Occipital lobe (tissue), 2 donors: ENCODE data around the gene TNP2. TPM values are rescaled to one million over a fixed set of nuclear protein-coding genes. Genes with fewer than 3 reads are reported as not detected.

Experiments used
- DNase-seq: peaks from one replicate; lab custom pipeline; 2025; lab: John Stamatoyannopoulos, UW
- total RNA-seq: library from RNA; depleted of rRNA; stranded (reverse); fragments of >200 nt; gene quantifications from one replicate; pipeline ENCODE4 v1.2.3, GENCODE V29; 2014

Gene TNP2
- total RNA-seq, 1 donor from 2014 or later = not detected

DNA sequence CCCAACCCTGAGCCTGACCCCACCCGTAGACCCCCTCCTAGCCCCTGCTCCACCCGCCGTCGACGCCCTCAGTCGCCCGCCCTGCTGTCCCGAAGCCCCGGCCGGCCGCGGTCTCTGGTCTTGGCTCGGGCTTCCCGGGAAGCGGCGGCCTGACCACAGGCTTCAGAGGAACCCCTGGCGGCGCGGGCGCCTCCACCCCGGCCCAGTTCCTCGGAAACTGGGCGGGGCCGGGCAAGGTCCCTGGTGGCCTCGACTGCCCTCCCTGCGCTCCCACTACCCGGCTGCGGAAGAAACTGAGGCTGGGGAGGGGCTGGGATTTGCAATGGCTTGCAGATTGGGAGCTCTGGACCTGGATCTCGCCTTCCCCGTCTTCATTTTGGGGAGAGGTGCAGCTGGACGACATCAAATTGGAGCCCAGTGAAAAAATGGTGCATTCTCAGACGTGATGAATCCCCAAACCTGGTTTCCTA lies 12.4 kb downstream of the TNP2 start:
- no peak for DNase-seq

DNA sequence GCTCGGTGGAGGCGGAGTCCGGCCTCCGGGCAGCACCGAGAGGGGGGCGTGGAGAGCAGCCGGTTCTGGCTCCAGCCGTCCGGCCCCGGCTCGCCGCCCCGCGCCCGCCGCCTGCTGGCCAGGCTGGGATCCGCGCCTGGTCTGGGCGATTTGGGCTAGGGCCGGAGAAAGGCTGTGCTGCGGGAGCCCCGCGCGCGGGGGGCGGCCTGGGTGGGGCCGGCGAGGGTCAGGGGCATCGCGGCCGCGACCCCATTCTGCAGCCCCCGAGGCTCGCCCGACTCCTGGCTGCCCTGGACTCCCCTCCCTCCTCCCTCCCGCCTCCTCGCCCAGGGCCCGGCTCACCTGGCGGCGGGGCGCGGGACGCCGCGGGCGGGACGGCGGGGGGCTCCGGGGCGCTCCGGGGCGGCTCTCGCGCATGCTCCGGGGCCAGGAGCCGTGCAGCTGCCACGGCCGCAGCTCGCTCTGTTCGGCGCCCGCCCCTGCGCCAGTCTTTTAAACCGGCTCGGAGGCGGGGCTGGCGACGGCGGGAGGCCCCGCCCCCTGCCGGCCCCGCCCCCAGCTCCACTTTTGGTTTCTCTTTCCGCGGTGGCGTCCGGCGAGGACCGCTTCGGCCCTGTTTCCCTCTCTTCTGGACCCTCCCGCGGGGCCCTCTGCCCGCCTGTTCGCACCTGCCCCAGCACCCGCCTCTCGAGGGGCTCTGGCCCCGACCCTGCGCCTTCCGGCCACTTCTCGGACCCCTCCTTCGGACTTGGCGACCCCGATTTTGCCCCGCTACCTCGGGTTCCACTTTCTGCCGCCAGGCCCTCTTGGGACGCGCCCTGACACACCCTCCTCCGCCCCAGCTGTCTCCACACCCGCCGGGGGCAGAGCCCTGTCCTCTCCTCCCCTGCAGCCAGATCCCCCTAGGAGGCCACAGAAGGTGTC lies 13.1 kb downstream of the TNP2 start, which contains the start of gene SOCS1:
TSS of gene SOCS1 (minus strand) at position 468 of the 924 bp plus-strand sequence. CDS start 726 bp downstream, outside the sequence.
- peak; percentile 42 for DNase-seq

DNA sequence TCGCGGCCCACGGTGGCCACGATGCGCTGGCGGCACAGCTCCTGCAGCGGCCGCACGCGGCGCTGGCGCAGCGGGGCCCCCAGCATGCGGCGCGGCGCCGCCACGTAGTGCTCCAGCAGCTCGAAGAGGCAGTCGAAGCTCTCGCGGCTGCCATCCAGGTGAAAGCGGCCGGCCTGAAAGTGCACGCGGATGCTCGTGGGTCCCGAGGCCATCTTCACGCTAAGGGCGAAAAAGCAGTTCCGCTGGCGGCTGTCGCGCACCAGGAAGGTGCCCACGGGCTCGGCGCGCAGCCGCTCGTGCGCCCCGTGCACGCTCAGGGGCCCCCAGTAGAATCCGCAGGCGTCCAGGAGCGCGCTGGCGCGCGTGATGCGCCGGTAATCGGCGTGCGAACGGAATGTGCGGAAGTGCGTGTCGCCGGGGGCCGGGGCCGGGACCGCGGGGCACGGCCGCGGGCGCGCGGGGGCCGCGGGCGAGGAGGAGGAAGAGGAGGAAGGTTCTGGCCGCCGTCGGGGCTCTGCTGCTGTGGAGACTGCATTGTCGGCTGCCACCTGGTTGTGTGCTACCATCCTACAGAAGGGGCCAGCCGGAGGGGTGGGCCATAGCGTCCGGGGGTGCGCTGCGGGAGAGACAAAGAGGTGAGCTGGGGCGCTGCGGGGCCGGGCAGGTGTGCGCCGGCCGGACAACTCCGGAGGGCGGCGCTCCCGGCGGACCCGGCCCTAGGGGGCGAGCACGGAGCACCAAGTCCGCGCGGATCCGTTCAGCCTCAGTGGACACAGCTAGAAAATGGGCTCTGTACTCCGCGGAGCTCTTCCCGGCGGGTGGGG lies 14.0 kb downstream of the TNP2 start:
- no peak for DNase-seq

DNA sequence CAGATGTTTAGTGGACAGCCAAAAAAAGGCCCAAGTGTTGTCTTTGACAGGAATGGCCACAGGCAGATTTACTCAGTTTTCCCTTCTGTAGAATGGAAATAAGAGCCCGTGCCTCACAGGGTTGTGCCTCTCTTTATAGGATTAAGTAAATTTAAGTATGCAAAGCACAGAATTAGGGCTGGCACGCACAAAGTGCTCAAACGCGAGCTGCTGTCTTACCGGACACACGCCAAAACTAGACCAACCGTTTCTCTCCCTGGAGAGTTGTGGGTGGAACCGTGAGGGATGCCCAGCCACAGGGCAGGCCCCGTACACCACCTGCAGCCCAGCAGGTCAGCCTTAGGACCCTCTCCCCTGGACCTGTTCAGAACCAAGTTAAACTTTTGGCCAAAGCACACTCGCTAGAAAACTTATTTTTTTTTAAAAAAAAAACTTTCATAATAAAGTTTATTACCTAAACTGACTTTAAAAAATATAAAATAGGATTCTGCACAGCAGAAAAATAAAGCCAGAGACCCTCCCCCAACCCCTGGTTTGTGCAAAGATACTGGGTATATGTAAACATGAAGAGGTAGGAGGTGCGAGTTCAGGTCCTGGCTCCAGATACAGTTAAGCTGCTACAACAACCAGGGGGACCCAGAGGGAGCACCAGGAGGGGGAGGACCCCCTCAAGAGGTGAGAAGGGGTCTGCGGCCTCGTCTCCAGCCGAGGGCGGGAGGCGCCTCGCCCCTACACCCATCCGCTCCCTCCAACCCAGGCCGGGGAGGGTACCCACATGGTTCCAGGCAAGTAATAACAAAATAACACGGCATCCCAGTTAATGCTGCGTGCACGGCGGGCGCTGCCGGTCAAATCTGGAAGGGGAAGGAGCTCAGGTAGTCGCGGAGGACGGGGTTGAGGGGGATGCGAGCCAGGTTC lies 14.9 kb downstream of the TNP2 start:
- no peak for DNase-seq

DNA sequence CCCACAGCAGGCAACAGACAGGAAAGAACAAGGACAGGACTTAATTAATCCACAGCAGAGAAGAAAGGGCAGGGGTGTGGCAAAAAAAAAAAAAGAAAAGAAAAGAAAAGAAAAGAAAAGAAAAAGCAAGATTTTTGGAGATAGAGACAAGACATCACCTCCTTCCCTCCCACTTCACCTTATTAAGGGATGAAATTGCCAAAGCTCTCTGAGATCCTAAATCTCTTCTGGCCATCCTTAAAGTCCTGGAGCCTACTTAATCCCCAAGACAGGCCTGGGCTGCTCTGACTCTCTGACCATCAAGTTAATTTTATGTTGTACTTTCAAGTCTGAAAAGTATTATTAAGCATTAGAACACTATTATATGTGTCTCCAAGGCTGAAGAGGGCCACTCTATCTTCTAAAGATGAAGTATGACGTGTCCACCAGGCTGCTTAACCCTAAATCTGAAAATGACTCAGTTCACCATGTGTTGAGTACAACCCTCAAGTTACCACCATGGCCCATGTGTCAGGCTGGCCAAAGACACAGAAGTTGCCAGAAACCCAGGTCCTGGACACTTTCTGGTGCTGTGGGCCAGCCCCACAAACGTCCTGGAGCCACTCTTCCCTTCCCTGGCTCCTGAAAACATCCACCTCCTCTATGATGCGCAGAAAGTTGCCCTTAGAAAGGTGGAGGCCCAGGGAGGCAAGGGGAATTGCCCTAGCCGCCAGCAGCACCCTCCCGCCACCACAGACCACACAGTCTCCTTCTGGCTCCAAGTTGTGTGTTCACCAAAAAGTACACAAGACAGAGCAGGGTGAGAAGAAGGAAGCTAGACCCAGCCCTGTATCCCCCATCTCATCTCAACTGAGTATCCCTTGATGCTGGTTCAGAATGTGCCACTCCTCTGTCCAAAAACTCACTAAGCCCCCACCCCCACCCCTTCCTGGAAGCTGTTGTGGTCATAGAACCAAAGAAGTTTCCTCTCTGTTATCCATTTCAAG lies 15.8 kb downstream of the TNP2 start:
- no peak for DNase-seq

DNA sequence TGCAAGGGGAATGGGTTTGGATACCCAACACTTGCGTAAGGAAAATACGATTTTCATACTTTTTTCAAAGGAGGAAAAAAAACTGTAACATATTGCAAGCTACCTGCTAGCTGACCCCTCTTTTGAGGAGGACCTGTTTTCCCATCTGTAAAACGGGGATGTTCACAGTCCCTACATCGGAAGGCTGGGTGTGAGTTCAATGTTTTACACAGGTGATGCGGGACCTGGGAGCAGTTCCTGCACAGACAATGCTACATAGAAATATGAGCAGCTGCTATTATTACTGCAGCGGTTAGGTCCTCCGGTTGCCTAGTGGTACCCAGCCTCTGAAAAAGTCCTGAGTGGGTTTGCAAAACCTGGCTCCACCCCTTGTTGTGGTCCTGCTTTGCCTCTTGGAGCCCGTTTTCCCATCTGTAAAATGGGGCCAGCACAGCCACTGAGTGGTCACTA lies 16.6 kb downstream of the TNP2 start:
- DNase-seq = no peak

DNA sequence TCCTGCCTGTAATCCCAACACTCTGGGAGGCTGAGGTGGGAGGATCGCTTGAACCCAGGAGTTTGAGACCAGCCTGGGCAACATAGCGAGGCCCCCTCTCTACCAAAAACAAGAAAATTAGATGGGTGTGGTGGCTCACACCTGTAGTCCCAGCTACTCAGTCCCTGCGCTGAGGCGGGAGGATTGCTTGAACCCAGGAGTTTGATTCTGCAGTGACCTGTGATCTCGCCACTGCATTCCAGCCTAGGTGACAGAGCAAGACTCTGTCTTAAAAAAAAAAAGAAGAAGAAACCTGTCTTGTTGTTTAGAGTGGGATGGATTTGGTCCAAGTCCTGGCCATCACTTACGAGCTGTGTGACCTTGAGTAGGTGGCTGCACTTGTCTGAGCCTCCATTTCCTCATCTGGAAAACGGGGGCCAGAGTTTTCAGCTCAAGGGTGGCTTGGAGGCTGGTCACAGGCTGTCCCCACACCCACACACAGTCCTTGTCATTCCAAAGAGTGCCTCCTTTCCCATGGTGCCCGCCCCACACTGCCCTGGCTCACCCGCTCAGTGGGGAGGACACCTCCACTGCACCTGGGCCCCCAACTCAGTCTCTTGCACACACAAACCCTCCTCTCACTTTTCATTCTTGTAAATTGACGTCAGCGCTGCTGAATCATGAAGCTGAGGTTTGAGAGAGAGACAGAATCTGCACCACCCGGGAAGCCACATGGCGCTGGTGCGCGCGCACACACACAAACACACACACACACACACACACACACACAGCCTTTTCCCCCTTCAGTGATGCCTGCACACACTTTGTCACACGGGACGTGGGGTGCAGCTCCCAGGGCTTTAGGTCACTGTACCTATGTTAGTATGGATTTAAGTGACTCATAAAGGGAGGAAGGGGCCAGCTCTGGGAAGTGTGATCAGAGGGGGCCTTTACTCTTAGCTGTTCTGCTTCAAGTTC lies 17.3 kb downstream of the TNP2 start:
- no peak for DNase-seq

DNA sequence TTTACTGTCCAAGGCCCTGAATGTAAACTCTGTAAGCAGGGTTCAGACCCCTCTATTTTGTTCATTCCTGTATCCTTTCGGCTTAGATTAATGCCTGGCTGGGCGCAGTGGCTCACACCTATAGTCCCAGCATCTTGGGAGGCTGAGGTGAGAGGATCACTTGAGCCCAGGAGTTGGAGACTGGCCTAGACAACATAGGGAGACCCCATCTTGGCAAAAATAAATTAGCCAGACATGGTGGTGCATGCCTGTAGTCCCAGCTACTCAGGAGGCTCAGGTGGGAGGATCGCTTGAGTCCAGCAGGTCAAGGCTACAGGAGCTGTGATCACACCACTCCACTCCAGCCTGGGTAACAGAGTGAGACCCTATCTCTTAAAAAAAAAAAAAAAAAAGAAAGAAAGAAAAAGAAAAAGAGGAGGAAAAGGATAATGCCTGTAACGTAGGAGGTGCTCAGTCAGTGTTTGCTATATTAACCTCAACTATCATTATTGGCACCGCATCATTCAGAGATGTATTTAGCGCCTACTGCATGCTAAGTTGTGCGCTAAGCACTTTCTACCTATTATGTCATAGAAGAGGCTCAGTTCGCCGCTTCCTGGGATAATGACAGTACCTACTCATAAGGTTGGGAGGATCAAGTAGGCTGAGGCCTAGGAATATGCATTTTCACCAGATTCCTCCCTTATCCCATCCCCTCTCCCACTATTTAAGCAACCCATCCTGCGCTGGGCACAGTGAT lies 18.2 kb downstream of the TNP2 start:
- no peak for DNase-seq

DNA sequence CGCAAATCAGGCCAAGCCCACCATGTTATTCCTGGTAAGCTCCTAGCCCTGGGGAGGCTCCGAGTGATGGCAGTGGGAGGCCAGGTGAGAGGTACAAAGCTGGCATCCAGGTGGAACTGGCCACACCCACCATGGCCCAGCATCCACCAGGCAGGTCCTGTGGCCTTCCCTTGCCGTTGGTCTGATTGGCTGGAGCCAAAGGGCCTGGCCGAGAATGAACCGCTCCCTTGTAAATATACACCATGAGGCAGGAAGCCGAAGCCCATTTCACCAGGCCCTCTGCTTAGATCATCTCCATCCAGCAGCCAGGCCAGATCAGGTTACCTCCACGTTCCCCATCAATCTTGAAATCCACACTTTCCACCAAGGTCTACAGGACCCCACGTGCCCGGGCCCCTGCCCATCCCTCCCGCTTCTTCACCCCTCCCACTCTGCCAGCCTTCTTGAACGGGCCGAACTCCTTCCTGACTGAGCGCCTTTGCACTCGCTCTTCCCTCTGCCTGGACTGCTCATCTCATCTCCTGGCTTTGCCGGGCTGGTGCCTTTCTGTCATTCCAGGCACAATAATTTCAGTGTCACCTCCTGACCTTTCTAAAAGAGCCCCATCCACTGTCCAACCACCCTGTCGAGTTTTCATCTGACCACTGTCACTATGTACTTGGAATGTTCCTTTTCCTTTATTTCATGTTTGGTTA lies 18.9 kb downstream of the TNP2 start:
- no peak for DNase-seq

DNA sequence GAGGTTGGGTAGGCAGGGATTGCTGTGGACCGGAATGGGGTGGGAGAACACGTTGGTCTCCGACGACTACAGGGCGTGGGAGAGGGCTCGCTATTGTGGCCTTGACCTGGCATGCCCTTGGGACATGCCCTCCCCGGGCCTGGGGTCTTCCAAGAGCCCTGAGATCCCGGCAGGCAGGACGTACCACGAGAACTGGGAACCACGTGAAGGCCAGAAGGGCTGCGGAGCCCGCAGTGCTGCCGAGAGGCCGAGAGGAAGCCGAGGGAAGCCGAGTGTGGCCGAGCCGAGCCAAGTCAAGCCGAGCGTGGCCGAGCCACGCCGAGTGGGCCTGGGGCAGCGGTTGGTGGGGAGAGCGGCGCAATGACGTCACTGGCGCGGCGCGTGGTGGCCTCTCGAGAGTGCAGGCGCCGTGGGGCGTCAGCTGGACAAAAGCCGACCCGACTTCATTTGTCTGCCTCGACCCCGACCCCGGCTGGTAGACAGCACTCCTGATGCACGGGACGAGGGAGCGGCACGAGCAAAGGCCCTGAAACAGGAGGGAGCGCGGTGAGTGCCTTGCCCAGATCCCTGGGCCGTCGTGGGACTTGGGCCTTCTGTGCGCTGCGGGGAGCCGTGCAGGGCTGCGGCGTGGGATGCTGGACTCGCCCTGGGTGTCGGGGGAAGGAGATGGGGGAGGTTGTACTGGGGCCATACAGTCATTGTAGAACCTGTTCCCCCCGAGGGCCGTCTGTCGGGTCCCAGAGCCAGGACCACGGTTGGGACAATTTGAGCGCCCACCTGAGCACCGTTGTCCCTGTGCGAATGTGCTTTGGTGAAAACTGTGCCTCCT lies 19.7 kb downstream of the TNP2 start:
- DNase-seq = no peak

DNA sequence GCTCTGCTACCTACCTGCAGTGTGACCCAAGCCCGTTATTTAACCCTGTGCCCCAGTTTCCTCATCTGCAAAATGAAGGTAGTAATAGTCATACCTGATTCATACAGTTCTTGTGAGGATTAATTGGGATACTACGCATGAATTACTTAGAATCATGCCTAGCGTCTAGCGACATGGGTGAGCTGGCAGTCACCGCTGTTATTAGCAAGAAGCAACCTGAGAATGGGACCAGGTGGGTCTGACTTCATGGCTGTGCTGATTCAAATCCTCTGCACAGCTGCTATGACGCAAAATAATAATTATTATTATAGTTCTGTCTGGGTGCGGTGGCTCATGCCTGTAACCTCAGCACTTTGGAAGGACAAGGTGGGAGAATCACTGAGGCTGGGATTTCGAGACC lies 21.0 kb downstream of the TNP2 start:
- no peak for DNase-seq

DNA sequence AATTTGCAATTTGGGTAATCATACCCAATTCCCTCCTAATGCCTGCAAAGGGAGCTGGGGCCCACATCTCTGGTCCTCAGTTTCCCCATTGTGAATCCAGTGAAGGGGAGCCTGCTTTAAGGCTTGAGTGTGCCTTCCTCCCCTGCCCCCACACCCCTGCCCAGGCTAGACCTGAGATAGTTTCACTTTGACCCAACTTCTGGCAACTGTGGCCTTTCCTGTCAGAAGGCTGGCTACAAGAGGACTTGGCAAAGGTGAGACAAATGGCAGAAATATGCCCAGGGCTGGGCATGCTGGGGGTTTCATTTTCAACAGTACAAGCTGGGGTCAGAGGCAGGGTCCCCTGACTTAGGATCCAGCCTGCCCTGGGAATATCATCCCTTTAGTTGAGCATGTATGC lies 23.1 kb downstream of the TNP2 start:
- DNase-seq = no peak

DNA sequence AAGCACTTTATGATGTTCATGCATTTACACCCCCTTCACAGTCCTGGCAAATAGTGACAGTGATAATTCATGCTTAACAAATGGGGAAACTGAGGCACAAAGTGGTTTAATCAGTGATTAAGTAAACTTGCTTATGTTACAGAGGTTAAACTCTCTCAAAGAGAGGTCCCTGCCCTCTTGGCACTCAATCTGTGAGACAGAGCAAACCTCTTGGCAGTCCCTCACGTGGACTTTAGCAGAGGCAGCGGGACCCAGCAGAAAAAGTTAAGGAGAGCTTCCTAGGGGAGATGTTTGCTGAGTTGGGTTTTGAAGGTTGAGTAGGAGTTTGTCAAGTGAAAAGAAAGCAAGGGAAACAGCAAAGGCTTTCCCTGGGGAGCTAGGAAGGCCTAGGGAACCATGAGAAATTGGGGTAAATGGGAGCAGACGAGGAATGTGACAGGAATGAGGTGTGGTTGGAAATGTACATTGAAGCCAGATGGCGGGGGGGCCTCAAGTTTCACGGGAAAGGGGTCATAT lies 23.8 kb downstream of the TNP2 start:
- no peak for DNase-seq

DNA sequence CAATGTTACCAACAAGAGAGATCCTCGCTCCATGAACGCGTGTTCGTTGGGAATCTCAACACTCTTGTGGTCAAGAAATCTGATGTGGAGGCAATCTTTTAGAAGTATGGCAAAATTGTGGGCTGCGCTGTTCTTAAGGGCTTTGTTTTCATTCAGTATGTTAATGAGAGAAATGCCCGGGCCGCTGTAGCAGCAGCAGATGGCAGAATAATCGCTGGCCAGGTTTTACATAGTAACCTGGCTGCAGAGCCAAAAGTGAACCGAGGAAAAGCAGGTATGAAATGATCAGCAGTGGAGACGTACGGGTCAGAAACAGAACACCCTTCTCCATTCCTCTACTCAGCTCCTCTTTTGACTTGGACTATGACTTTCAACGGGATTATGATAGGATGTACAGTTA lies 26.5 kb downstream of the TNP2 start:
- DNase-seq = no peak

DNA sequence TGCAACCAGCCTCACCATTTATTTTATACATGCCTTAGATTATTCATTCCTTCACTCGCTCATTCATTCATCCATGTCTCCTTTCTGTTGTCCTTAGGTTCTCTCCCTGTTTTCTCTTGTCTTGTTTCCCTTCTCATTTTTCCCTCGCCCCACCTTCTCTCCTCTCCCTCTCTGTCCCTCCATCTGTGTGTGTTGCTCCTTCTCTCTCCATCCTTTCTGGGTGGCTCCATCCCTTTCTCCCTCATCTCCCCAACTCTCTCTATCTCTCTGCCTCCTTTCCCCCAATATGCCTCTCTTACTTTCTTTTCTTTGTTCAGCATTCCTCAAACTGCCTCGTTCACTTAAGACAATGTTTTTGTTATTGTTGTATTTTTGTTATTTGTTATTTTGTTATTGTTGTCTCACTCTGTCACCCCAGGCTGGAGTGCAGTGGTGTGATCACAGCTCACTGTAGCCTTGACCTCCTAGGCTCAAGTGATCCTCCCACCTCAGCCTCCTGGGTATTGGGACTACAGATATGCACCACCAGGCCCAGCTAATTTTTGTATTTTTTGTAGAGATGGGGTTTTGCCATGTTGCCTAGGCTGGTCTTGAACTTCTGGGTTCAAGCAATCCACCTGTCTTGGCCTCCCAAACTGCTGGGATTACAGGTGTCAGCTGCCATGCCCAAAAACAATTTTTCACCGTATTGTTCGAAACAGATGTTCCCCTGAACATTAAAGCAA lies 27.5 kb downstream of the TNP2 start:
- DNase-seq = no peak
